PC-3 (cell line): Measurements from ENCODE around the gene OMG.

ENCODE experiments used
- EZH2 ChIP-seq: fragments of 300-600 bp; sonication (generic); IDR thresholded peaks from one replicate; pipeline ENCODE4 v1.6.1; 2017; ENCODE audit warnings: antibody characterized with exemption, mild to moderate bottlenecking, low read length; ENCODE audit not compliant: unreplicated experiment
- EZH2phosphoT487 ChIP-seq: fragments of 300-600 bp; sonication (generic); IDR thresholded peaks from 2 replicates; pipeline ENCODE4 v1.6.1; 2018; ENCODE audit warnings: mild to moderate bottlenecking, antibody characterized with exemption, low read length, borderline replicate concordance
- TF ChIP-seq, protein P1 (sequence below): fragments of 300-600 bp; sonication (generic); conservative IDR thresholded peaks from 2 replicates; pipeline ENCODE4 v1.5.1; 2017; ENCODE audit warnings: antibody characterized with exemption, low read depth, mild to moderate bottlenecking, low read length

DNA sequence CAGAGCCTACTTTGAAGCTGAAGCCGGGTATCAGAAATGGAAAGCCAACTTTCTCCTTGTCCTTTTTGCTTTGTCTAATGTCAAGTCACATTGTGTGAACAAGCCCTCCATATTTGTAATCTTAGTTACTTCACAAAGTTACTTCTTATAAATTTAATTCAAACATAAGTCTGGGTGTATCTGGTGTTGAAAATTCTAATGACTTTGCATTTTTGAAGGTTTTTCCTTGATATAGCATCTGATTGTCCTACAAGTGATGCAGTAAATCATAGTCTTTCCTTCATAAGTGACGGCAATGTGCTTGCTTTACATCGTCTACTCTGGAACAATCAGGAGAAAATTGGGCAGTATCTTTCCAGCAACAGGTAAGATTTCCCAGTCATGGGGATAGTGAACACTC, 36.9 kb downstream of the OMG start:
- TF ChIP-seq, protein P1, sequence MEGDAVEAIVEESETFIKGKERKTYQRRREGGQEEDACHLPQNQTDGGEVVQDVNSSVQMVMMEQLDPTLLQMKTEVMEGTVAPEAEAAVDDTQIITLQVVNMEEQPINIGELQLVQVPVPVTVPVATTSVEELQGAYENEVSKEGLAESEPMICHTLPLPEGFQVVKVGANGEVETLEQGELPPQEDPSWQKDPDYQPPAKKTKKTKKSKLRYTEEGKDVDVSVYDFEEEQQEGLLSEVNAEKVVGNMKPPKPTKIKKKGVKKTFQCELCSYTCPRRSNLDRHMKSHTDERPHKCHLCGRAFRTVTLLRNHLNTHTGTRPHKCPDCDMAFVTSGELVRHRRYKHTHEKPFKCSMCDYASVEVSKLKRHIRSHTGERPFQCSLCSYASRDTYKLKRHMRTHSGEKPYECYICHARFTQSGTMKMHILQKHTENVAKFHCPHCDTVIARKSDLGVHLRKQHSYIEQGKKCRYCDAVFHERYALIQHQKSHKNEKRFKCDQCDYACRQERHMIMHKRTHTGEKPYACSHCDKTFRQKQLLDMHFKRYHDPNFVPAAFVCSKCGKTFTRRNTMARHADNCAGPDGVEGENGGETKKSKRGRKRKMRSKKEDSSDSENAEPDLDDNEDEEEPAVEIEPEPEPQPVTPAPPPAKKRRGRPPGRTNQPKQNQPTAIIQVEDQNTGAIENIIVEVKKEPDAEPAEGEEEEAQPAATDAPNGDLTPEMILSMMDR: no peak
- no peak for TF ChIP-seq EZH2phosphoT487
- TF ChIP-seq EZH2: no peak
